HG03280 (cell line): ENCODE measurements around the gene IFT20.
"Not testable (repeated sequence)": the region's sequence is repeated elsewhere in the genome, so short reads cannot be mapped to it uniquely, and the experiment has no call there.

Source experiments
- ATAC-seq: cut with Tn5 transposase; IDR thresholded peaks from one replicate; pipeline ENCODE4 v1.9.1; 2021; ENCODE audit warnings: mild to moderate bottlenecking, moderate library complexity; ENCODE audit not compliant: unreplicated experiment

The IFT20 gene

DNA sequence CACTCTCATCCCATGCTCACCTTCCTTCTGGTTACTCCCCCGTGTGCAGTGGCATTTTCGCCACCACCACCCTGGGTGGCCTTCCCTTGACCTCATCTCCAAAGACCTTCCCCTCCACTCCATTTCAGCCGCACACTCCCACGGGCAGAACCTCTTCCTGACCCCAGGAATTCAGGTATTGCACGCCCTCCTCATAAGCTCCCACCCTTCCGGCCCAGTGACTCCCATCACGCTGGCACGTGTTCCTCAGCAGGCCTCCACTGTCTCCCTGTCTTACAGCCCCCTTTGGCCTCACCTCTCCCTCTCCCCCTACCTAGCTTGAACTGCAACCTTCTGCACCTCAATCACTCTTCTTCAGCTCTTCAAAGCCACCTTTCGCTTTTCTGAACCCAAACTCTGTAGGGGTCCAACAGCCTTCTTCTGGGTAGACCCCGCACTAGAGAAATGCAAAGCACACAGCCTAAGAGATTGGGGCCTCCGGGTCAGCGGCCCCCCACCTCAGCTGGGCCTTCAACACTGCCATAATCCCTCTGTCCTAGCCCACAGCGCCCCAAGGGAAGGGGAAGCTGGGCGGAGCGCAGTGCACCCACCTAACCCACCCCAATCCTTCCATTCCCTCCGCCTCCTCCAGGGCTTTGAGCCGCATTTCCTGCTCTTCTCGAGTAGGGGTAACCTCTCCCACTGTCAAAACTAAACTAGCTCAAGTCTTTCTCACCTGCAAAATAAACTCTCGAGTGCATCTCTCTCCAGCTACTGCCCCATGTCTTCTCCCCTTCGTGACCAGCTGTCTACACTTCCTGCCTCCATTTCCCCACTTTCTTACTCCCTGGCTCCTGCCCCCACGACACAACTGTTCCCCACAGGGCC is 17.9 kb downstream of the IFT20 start:
- ATAC-seq = no peak

DNA sequence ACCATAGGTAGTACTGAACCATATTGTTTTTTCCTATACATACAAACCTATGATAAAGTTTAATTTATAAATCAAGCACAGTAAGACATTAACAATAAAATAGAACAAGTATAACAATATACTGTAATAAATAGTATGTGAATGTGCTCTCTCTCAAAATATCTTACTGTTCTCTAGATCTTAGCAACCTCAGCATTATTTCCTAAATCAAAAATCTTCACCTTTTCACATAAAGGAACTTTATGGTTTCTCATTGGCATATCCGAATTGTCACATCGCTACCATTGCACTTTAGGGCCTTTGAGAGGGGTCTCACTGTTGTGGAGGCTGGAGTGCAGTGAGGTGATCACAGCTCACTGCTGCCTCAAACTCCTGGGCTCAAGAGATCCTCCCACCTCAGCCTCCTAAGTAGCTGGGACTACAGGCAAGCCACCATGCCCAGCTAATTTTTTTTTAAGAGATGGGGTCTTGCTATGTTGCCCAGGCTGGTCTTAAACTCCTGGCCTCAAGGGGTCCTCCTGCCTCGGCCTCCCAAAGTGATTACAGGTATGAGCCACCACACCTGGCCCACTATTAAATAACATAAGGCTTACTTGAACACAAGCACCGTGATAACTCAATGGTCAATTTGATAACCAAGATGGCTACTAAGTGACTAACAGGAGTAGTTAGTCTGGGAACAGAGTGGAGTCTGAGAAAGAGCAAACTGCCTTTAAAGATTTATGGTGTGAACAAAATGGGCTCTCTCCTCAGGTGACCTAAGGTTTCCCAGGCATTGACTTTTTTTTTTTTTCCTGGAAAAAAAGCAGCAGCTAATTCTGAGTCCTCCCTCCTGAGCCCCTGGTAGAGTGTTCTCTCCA is 19.2 kb downstream of the IFT20 start:
- no peak for ATAC-seq

DNA sequence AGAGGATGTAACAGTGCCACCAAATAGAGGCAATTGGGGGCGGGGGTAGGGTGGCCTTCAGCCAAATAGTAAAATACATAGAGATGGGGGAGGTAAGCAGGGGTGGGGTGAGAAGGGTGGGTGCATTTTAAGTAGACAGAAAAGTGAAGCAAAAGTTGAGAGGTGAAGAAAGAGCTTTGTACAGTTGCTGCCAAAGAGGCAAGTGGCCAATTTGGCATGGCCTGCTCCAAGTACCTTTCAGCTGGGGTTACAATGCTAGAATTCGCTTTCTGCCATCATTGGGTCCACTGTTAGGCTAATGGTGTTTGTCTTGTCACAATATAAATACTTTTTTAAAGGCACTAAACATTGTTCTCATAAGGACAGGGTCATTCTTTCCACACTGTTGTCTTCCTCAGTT is 21.4 kb downstream of the IFT20 start:
- no peak for ATAC-seq

DNA sequence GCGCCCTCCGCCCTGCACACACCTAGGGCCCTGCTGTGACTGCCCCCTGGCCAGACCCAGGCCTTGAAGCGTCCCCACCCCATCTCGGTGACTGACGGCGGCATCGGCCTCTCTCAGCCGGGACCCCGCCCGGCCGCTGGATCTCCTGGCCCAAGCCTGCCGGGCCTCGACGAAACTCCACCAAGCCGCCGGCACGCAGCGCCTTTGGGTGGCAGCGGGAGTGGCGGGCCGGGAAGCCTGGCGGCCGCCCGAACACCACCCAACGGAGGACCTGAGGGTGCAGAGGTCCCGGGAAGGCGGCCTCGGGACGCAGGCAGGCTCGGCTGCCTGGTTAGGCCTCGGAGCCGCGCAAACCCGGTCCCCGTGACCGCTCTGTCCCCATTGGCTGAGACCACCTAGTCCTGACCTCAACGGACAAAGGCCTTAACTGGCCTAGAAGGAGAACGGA is 28.3 kb downstream of the IFT20 start:
- no peak for ATAC-seq

- no peak for ATAC-seq
Measured at GRCh38 chr17:28298449-28298848, 36.8 kb downstream of the IFT20 start.

- ATAC-seq = no peak
Measured at GRCh38 chr17:28295677-28296578, 39.3 kb downstream of the IFT20 start.

DNA sequence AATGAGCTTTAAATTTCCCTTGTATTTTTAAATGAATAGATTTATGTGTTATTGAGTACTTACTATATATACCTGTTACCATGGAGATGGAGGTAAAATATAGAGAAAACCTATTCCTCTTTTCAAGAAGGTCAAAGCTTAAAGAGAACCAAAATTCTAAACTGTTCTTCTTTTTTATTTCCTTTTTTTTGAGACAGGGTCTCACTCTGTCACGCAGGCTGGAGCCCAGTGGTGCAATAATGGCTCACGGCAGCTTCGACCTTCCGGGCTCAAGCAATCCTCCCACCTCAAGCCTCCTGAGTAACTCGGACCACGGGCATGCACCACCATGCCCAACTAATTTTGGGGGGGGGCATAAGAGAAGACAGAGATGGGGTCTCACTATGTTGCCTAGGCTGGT is 41.3 kb downstream of the IFT20 start:
- no peak for ATAC-seq

- ATAC-seq = not testable (repeated sequence)
Measured at GRCh38 chr17:28292878-28293277, 42.4 kb downstream of the IFT20 start.

DNA sequence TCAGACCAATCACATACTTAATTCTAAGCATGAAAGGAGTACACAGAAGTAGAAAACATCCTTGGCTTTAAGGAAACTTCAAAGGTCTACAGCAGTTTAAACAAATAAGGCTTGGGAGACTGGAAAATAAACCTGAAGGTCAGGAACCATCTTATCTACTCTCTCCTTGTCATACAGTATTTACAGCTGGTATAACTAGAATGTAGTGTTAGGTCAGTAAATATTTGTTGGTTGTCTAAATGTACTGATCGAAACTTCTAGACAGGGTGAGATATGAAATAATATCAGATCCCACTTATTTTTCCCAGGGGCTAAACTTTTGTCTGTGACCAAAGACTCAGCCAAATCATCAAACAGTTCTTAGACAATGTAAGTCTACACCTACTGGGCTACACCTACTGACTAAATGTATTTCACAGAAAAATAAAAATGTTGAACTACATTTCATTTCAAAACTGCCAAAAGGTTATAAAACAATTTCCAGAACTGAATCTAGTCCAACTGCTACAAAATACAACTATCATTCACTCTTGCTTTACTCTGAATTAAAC is 43.4 kb downstream of the IFT20 start:
- ATAC-seq = no peak

DNA sequence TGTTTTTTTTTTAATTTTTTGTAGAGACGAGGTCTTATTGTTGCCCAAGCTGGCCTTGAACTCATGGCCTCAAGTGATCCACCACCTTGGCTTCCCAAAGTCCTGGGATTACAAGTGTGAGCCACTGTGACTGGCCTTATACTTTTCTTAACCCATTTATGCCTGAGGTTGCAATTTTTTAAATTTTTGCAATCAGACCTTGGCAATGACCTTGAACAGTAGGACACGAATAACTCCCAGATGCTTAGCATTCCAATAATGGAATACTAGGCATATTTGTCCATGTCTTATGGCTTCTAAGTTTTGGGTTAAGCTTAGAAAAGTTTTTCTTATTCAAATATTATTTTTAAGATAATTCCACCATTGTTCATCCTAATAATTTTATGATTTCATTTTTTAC is 44.6 kb downstream of the IFT20 start:
- no peak for ATAC-seq

DNA sequence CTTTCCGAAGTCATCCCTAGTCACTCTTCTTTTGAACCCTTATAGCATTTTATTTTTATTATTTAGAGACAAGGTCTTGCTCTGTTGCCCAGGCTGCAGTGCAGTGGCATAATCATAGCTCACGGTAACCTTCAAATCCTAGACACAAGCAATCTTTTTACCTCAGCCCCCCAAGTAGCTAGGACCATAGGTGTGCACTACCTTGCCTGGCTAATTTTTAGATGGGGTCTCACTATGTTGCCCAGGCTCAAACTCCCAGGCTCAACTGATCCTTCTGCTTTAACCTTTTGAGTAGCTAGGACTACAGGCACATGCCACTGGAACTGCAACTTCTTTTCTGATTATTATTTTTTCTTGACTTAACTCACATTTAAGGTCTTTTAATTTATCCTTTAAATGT is 49.3 kb downstream of the IFT20 start:
- ATAC-seq = no peak

GRCh38 chr17:28282596-28282995 is 52.7 kb downstream of the IFT20 start:
- ATAC-seq = no peak

- no peak for ATAC-seq
Measured at GRCh38 chr17:28280826-28281225, 54.4 kb downstream of the IFT20 start.

DNA sequence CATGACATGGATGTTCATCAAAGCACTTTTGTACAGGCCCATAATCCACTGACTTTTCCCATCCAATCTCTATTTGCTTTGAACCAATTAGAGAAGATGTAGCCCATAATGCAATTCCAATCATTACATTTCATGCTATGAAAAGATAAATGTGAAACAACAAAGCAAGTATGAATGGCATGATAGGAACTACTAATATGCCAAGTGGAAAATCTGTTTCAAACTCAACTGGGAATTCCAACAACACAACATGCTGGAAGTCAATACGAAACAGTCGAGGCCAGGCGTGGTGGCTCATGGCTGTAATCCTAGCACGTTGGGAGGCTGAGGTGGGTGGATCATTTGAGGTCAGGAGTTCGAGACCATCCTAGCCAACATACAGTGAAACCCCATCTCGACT is 55.9 kb downstream of the IFT20 start:
- no peak for ATAC-seq
